Ovary (tissue), 3 donors: ENCODE measurements around the gene PNISR.

Experiments
- EP300 ChIP-seq: sonication (generic); formaldehyde crosslinking; IDR thresholded peaks from one replicate; pipeline ENCODE4 v1.6.1; 2017; ENCODE audit warnings: antibody characterized with exemption
- POLR2A ChIP-seq: fragments of 450-650 bp; IDR thresholded peaks from one replicate; pipeline ENCODE4 v1.6.1; 2017; ENCODE audit warnings: antibody characterized with exemption, mild to moderate bottlenecking, moderate library complexity
- TF ChIP-seq, protein P1 (sequence below), 3 donors: fragments of 450-650 bp in 2 of 3; fragments of 200-600 bp in 1 of 3; IDR thresholded peaks; one replicate each; pipeline versions ENCODE4 v1.5.1 to v1.8.0; 2016 to 2022; ENCODE audit warnings: antibody characterized with exemption in 3 of 3, mild to moderate bottlenecking in 1 of 3
- donor health status: DM: no; HTN: no; CAD: no.

DNA sequence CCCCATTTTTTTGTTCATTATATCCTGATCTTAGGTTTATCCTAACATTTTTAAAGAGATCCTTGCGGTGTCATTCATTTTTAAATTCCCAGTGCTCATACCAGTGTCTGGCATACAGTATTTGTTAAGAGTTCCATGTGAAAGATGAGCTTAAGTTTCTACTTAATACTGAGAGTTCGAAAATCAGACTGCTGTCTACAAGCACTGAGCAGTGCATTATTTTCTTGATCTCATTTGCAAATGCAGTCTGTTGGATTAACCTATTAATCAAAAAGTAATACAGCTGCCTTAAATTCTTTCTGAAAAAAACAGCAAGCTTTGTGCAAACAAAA, 31.8 kb downstream of the PNISR start:
- TF ChIP-seq EP300, result no peak
- TF ChIP-seq, protein P1, sequence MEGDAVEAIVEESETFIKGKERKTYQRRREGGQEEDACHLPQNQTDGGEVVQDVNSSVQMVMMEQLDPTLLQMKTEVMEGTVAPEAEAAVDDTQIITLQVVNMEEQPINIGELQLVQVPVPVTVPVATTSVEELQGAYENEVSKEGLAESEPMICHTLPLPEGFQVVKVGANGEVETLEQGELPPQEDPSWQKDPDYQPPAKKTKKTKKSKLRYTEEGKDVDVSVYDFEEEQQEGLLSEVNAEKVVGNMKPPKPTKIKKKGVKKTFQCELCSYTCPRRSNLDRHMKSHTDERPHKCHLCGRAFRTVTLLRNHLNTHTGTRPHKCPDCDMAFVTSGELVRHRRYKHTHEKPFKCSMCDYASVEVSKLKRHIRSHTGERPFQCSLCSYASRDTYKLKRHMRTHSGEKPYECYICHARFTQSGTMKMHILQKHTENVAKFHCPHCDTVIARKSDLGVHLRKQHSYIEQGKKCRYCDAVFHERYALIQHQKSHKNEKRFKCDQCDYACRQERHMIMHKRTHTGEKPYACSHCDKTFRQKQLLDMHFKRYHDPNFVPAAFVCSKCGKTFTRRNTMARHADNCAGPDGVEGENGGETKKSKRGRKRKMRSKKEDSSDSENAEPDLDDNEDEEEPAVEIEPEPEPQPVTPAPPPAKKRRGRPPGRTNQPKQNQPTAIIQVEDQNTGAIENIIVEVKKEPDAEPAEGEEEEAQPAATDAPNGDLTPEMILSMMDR (IDR thresholded peaks at IDR 0.05), result no peak
- no peak for TF ChIP-seq POLR2A
